Stomach (tissue), 9 donors: Measurements from ENCODE around the gene SVIP. TPM values are rescaled to one million over a fixed set of nuclear protein-coding genes. Genes with fewer than 3 reads are reported as not detected.

Source experiments
- DNase-seq, 2 donors: peaks; one replicate each; pipeline versions ENCODE4 v3.0.0 to v3.0.0-alpha.2; 2013 to 2019
- H3K27ac ChIP-seq, 5 donors: fragments of 200-600 bp in 4 of 5; sonication (generic) in 4 of 5; one replicate each; pipeline ENCODE4 v1.5.1; 2013 to 2019; ENCODE audit warnings: mild to moderate bottlenecking in 1 of 5, moderate library complexity in 1 of 5
- H3K27me3 ChIP-seq, 3 donors: fragments of 200-600 bp; sonication (generic); one replicate each; pipeline ENCODE4 v1.5.1; 2017 to 2019; ENCODE audit warnings: mixed run types in 1 of 3
- H3K36me3 ChIP-seq, 4 donors: fragments of 200-600 bp; sonication (generic); 1 replicate in 3 of 4; 2 replicates in 1 of 4; pipeline ENCODE4 v1.5.1; 2016 to 2019
- H3K4me1 ChIP-seq, 4 donors: fragments of 200-600 bp; sonication (generic); one replicate each; pipeline ENCODE4 v1.5.1; 2016 to 2019
- H3K4me3 ChIP-seq, 4 donors: fragments of 200-600 bp; sonication (generic) in 3 of 4; one replicate each; pipeline ENCODE4 v1.5.1; 2016 to 2019; ENCODE audit warnings: mild to moderate bottlenecking in 1 of 4
- H3K9me3 ChIP-seq, 4 donors: fragments of 200-600 bp; sonication (generic); one replicate each; pipeline ENCODE4 v1.5.1; 2016 to 2019
- CTCF ChIP-seq, 7 experiments: fragments of 450-650 bp in 4 of 7; fragments of 200-600 bp in 3 of 7; sonication (generic) in 3 of 7; IDR thresholded peaks; one replicate each; pipeline ENCODE4 v1.5.1; 2016 to 2019; ENCODE audit warnings: antibody characterized with exemption in 7 of 7, control low read depth in 2 of 7, mild to moderate bottlenecking in 1 of 7
- EP300 ChIP-seq: sonication (generic); formaldehyde crosslinking; IDR thresholded peaks from one replicate; pipeline ENCODE4 v1.6.1; 2017; ENCODE audit warnings: antibody characterized with exemption
- POLR2A ChIP-seq, 4 donors: fragments of 450-650 bp; IDR thresholded peaks; one replicate each; pipeline ENCODE4 v1.6.1; 2016; ENCODE audit warnings: antibody characterized with exemption in 4 of 4, control low read depth in 2 of 4, mild to moderate bottlenecking in 1 of 4, moderate library complexity in 1 of 4
- POLR2AphosphoS5 ChIP-seq, 3 donors: sonication (generic); formaldehyde crosslinking; IDR thresholded peaks; one replicate each; pipeline ENCODE4 v1.6.1; 2016; ENCODE audit warnings: antibody characterized with exemption in 3 of 3
- WGBS, 5 donors: extraction: QIAGEN DNeasy Blood & Tissue Kit in 3 of 5; methylation state at CpG; one replicate each; pipeline versions ENCODE4 v1.1.5 to v1.1.7; 2013 to 2018; 5-methylcytosine and 5-hydroxymethylcytosine counted together
- intact Hi-C: fragments of 100-400 bp; cut with DNase I; formaldehyde crosslinking; loops from one replicate; pipeline ENCODE4 v1.15.1; 2023; ENCODE audit warnings: low total_unique reads
- polyA plus RNA-seq, 3 donors: library from polyadenylated mRNA; stranded (reverse); fragments of 200-250 nt; gene quantifications; one replicate each; pipeline ENCODE4 v1.2.3, GENCODE V29; 2013
- total RNA-seq, 5 donors: library from RNA; depleted of rRNA; stranded (reverse); fragments of >200 nt; gene quantifications; one replicate each; pipeline versions ENCODE4 v1.1.0 to v1.2.3, GENCODE V29; 2014 to 2016
- donor health status: healthy with polysubstance abuse.
- donor health status: Bipolar disorder and iron deficiency.
- donor health status: healthy.

Gene SVIP
- total and polyA plus RNA-seq, 8 donors = 3.5 to 34.3 (median 14.2) TPM

GRCh38 chr11:22779850-22780249 is 49.8 kb downstream of the SVIP start:
- DNase-seq = no peak
- peaks cover 0 to 6% (median 0%) of the 10 kb centered on the region in 4 donors for H3K9me3 ChIP-seq
- H3K36me3 ChIP-seq = no peaks in the 10 kb centered on the region
- 78 to 89% (median 80%) methylated on average over 5 of the region's 5 CpGs for WGBS, 5 donors
- no peak overlapping the region for H3K27ac ChIP-seq
- H3K27me3 ChIP-seq = no peaks in the 10 kb centered on the region
- H3K4me1 ChIP-seq = no peaks in the 10 kb centered on the region
- no peak for TF ChIP-seq EP300
- TF ChIP-seq POLR2A (IDR thresholded peaks at IDR 0.05) = no peak
- no peak for TF ChIP-seq POLR2AphosphoS5 (IDR thresholded peaks at IDR 0.05)
- no peak for TF ChIP-seq CTCF (IDR thresholded peaks at IDR 0.05)
- H3K4me3 ChIP-seq = no peak overlapping the region
- intact Hi-C loops = loop anchor here (10.0 kb wide), 1 partner anchor 445 kb away; the partner anchor contains the start of gene SLC17A6

GRCh38 chr11:22778642-22779041 is 51.0 kb downstream of the SVIP start:
- TF ChIP-seq POLR2A (IDR thresholded peaks at IDR 0.05) (no peak), CTCF (IDR thresholded peaks at IDR 0.05) (no peak), EP300 (no peak), POLR2AphosphoS5 (IDR thresholded peaks at IDR 0.05) (no peak)
- peak in 1 of 2 donors; percentile 23 for DNase-seq
- intact Hi-C loops = no loop called here

GRCh38 chr11:22775248-22775647 is 54.4 kb downstream of the SVIP start:
- WGBS, 5 donors = 50 to 79% (median 66%) methylated on average over 5 of the region's 5 CpGs
- Histone ChIP-seq H3K9me3 (no peaks in the 10 kb centered on the region), H3K4me3 (no peak overlapping the region), H3K27ac (no peak overlapping the region), H3K4me1 (no peaks in the 10 kb centered on the region), H3K36me3 (no peaks in the 10 kb centered on the region), H3K27me3 (no peaks in the 10 kb centered on the region)
- no peak for TF ChIP-seq POLR2AphosphoS5 (IDR thresholded peaks at IDR 0.05)
- TF ChIP-seq EP300 = no peak
- no peak for TF ChIP-seq CTCF (IDR thresholded peaks at IDR 0.05)
- no peak for DNase-seq
- intact Hi-C loops = no loop called here

More at GRCh38 chr11:22778642-22779041, 51.0 kb downstream of the SVIP start:
- H3K4me3 ChIP-seq = no peak overlapping the region
- no peaks in the 10 kb centered on the region for H3K36me3 ChIP-seq
- H3K4me1 ChIP-seq = no peaks in the 10 kb centered on the region
- no peak overlapping the region for H3K27ac ChIP-seq
- no peaks in the 10 kb centered on the region for H3K27me3 ChIP-seq
- peaks cover 0 to 2% (median 0%) of the 10 kb centered on the region in 4 donors for H3K9me3 ChIP-seq

- no peak for DNase-seq
- H3K27ac ChIP-seq = no peak overlapping the region
- no peaks in the 10 kb centered on the region for H3K36me3 ChIP-seq
- intact Hi-C loops = no loop called here
- H3K4me3 ChIP-seq = no peak overlapping the region
- WGBS, 5 donors = 51 to 78% (median 64%) methylated on average over 2 of the region's 2 CpGs
- no peaks in the 10 kb centered on the region for H3K9me3 ChIP-seq
- TF ChIP-seq POLR2A (IDR thresholded peaks at IDR 0.05) (no peak), CTCF (IDR thresholded peaks at IDR 0.05) (no peak), EP300 (no peak), POLR2AphosphoS5 (IDR thresholded peaks at IDR 0.05) (no peak)
- H3K27me3 ChIP-seq = no peaks in the 10 kb centered on the region
- no peaks in the 10 kb centered on the region for H3K4me1 ChIP-seq
These were observed 54.9 kb downstream of the SVIP start for GRCh38 chr11:22774716-22775115.
